Osteoblast (primary cell): ENCODE results near the gene PLXNC1. TPM values are rescaled to one million over a fixed set of nuclear protein-coding genes. Genes with fewer than 3 reads are reported as not detected.

ENCODE experiments used
- DNase-seq: peaks from one replicate; pipeline ENCODE4 v3.0.0; 2011; ENCODE audit warnings: low spot score, mixed read lengths; ENCODE audit not compliant: insufficient read length; ENCODE audit errors: missing footprints
- H2AFZ ChIP-seq: 2 replicates; pipeline ENCODE4 v1.6.0; 2011; ENCODE audit warnings: mild to moderate bottlenecking, low read length
- H3K27ac ChIP-seq: 2 replicates; pipeline ENCODE4 v1.5.1; 2011; ENCODE audit warnings: mild to moderate bottlenecking, low read depth, low read length, moderate library complexity
- H3K27me3 ChIP-seq: 2 replicates; pipeline ENCODE4 v1.6.0; 2012; ENCODE audit warnings: mild to moderate bottlenecking, control low read depth, inconsistent platforms, low read length, moderate library complexity; ENCODE audit not compliant: insufficient read depth
- H3K36me3 ChIP-seq: 2 replicates; pipeline ENCODE4 v1.5.1; 2011; ENCODE audit warnings: mild to moderate bottlenecking, low read length, control low read depth, moderate library complexity; ENCODE audit not compliant: insufficient read depth
- H3K4me1 ChIP-seq: 2 replicates; pipeline ENCODE4 v1.5.1; 2011; ENCODE audit warnings: mild to moderate bottlenecking, low read length, control low read depth, moderate library complexity; ENCODE audit not compliant: insufficient read depth
- H3K4me2 ChIP-seq: 2 replicates; pipeline ENCODE4 v1.6.0; 2011; ENCODE audit warnings: mild to moderate bottlenecking, low read length; ENCODE audit not compliant: insufficient read depth
- H3K4me3 ChIP-seq: fragments of 200-600 bp; sonication (generic); 3 replicates; pipeline ENCODE4 v1.5.1; 2012; ENCODE audit warnings: mild to moderate bottlenecking, low read length, inconsistent platforms; ENCODE audit not compliant: insufficient read depth
- H3K79me2 ChIP-seq: 2 replicates; pipeline ENCODE4 v1.6.0; 2012; ENCODE audit warnings: mild to moderate bottlenecking, low read length, control low read depth, inconsistent platforms; ENCODE audit not compliant: insufficient read depth
- H3K9me3 ChIP-seq: 2 replicates; pipeline ENCODE4 v1.5.1; 2011; ENCODE audit warnings: low read depth, low read length, control low read depth
- H4K20me1 ChIP-seq: 2 replicates; pipeline ENCODE4 v1.6.0; 2012; ENCODE audit warnings: mild to moderate bottlenecking, low read length, control low read depth; ENCODE audit not compliant: insufficient read depth
- CTCF ChIP-seq: IDR thresholded peaks from 2 replicates; pipeline ENCODE4 v1.5.1; 2011; ENCODE audit warnings: mild to moderate bottlenecking, low read depth, low read length, moderate library complexity; ENCODE audit errors: extremely low read depth
- total RNA-seq: library from RNA; depleted of rRNA; stranded (reverse); fragments of >200 nt; gene quantifications from 2 replicates; pipeline ENCODE4 v1.2.3, GENCODE V29; 2012

Gene PLXNC1
- total RNA-seq, 1 donor: 3.3 TPM

GRCh38 chr12:94180558-94181296 is 32.4 kb downstream of the PLXNC1 start:
- DNase-seq: no peak

GRCh38 chr12:94182986-94183707 is 34.8 kb downstream of the PLXNC1 start:
- H3K27ac ChIP-seq: no peak overlapping the region
- no peak for DNase-seq

More at GRCh38 chr12:94180558-94181296, 32.4 kb downstream of the PLXNC1 start:
- peaks cover 20% of the 10 kb centered on the region for H3K27me3 ChIP-seq
- H3K36me3 ChIP-seq: no peaks in the 10 kb centered on the region
- H3K4me3 ChIP-seq: no peak overlapping the region
- H3K79me2 ChIP-seq: no peaks in the 10 kb centered on the region
- no peaks in the 10 kb centered on the region for H3K9me3 ChIP-seq
- no peak overlapping the region for H2AFZ ChIP-seq
- no peak overlapping the region for H3K4me2 ChIP-seq
- H4K20me1 ChIP-seq: no peaks in the 10 kb centered on the region
- H3K4me1 ChIP-seq: peaks cover 8% of the 10 kb centered on the region
- H3K27ac ChIP-seq: no peak overlapping the region
- TF ChIP-seq CTCF: no peak

GRCh38 chr12:94183708-94184379 is 35.5 kb downstream of the PLXNC1 start:
- Histone ChIP-seq H3K27ac (no peak overlapping the region), H2AFZ (no peak overlapping the region), H3K9me3 (no peaks in the 10 kb centered on the region), H3K4me1 (peaks cover 5% of the 10 kb centered on the region), H3K4me2 (no peak overlapping the region), H3K27me3 (peaks cover 42% of the 10 kb centered on the region), H3K36me3 (no peaks in the 10 kb centered on the region), H3K4me3 (no peak overlapping the region), H4K20me1 (no peaks in the 10 kb centered on the region), H3K79me2 (no peaks in the 10 kb centered on the region)
- TF ChIP-seq CTCF: no peak
- DNase-seq: no peak

More at GRCh38 chr12:94182986-94183707, 34.8 kb downstream of the PLXNC1 start:
- no peaks in the 10 kb centered on the region for H3K36me3 ChIP-seq
- H2AFZ ChIP-seq: no peak overlapping the region
- no peak for TF ChIP-seq CTCF
- no peak overlapping the region for H3K4me3 ChIP-seq
- H3K9me3 ChIP-seq: no peaks in the 10 kb centered on the region
- H3K4me2 ChIP-seq: no peak overlapping the region
- no peaks in the 10 kb centered on the region for H3K79me2 ChIP-seq
- no peaks in the 10 kb centered on the region for H4K20me1 ChIP-seq
- peaks cover 41% of the 10 kb centered on the region for H3K27me3 ChIP-seq
- peaks cover 5% of the 10 kb centered on the region for H3K4me1 ChIP-seq
